Endothelial cell of umbilical vein (primary cell): ENCODE data around the gene VAV2. TPM values are rescaled to one million over a fixed set of nuclear protein-coding genes. Genes with fewer than 3 reads are reported as not detected.

Experiments used
- BruUV-seq: library from RNA; stranded (reverse); fragments of 400-500 nt; replicated peaks from 2 replicates; lab custom pipeline; 2021; lab: Mats Ljungman, UMichigan
- CTCF ChIA-PET: fragments of 300-600, 350-600 bp; sonication (Branson Sonifier 250); formaldehyde crosslinking; loops from one replicate; lab custom pipeline; 2021; ENCODE audit warnings: antibody characterized with exemption, inconsistent platforms; lab: Charles Lee
- POLR2A ChIA-PET: fragments of 300-600, 350-600 bp; sonication (Branson Sonifier 250); formaldehyde crosslinking; loops from one replicate; lab custom pipeline; 2021; ENCODE audit warnings: antibody characterized with exemption, inconsistent platforms; lab: Charles Lee
- DNase-seq: peaks from one replicate; pipeline ENCODE4 v3.0.0-alpha.2; 2011; ENCODE audit warnings: low read depth, low spot score
- FAIRE-seq: peaks from 2 replicates; lab custom pipeline; 2011; peaks lifted over from hg19 to GRCh38; lab: Jason Lieb, UNC
- H2AFZ ChIP-seq: 2 replicates; pipeline ENCODE4 v1.6.0; 2012; ENCODE audit warnings: low read depth, low read length, control low read depth, inconsistent platforms
- H3K27ac ChIP-seq: 2 replicates; pipeline ENCODE4 v1.5.1; 2011; ENCODE audit warnings: low read depth, mild to moderate bottlenecking, control low read depth, low read length, moderate library complexity; ENCODE audit not compliant: insufficient read depth
- H3K27me3 ChIP-seq, 2 experiments: 2 replicates each; pipeline versions ENCODE4 v1.6.0 to v1.6.1; 2011; ENCODE audit warnings: low read length in 2 of 2, mixed read lengths in 1 of 2; ENCODE audit not compliant: control insufficient read depth in 2 of 2, insufficient read depth in 2 of 2
- H3K36me3 ChIP-seq, 2 experiments: 2 replicates in 1 of 2; 3 replicates in 1 of 2; pipeline ENCODE4 v1.5.1; 2011; ENCODE audit warnings: low read length in 2 of 2, mild to moderate bottlenecking in 1 of 2, moderate library complexity in 1 of 2; ENCODE audit not compliant: control insufficient read depth in 2 of 2, insufficient read depth in 2 of 2; ENCODE audit errors: extremely low read depth in 1 of 2
- H3K4me1 ChIP-seq: 3 replicates; pipeline ENCODE4 v1.5.1; 2011; ENCODE audit warnings: mild to moderate bottlenecking, low read length; ENCODE audit not compliant: control insufficient read depth, insufficient read depth; ENCODE audit errors: extremely low read depth
- H3K4me2 ChIP-seq: 2 replicates; pipeline ENCODE4 v1.6.1; 2011; ENCODE audit warnings: low read length, control low read depth, mixed read lengths; ENCODE audit not compliant: insufficient read depth
- H3K4me3 ChIP-seq, 3 experiments: fragments of 200-600 bp in 1 of 3; sonication (generic), shearing (Covaris generic) in 1 of 3; replicated peaks in 1 of 3; 2 replicates each; pipeline ENCODE4 v1.5.1; 2011 to 2016; ENCODE audit warnings: control low read depth in 3 of 3, low read length in 3 of 3, mild to moderate bottlenecking in 2 of 3, inconsistent platforms in 1 of 3, low read depth in 1 of 3, moderate library complexity in 1 of 3; ENCODE audit not compliant: insufficient read depth in 1 of 3
- H3K79me2 ChIP-seq: 2 replicates; pipeline ENCODE4 v1.6.0; 2012; ENCODE audit warnings: low read length, inconsistent platforms; ENCODE audit not compliant: control insufficient read depth, insufficient read depth
- H3K9ac ChIP-seq: replicated peaks from 2 replicates; pipeline ENCODE3; 2011; ENCODE audit warnings: low read length, control low read depth; ENCODE audit not compliant: insufficient read depth; ENCODE audit errors: extremely low read depth
- H3K9me1 ChIP-seq: replicated peaks from 3 replicates; pipeline ENCODE4 v1.6.0; 2011; ENCODE audit warnings: mild to moderate bottlenecking, low read length; ENCODE audit not compliant: control insufficient read depth, insufficient read depth; ENCODE audit errors: extremely low read depth
- H3K9me3 ChIP-seq: replicated peaks from 2 replicates; pipeline ENCODE4 v1.5.1; 2012; ENCODE audit warnings: low read length, inconsistent platforms; ENCODE audit not compliant: control insufficient read depth, insufficient read depth
- H4K20me1 ChIP-seq: replicated peaks from 2 replicates; pipeline ENCODE3; 2011; ENCODE audit warnings: mild to moderate bottlenecking, low read length; ENCODE audit not compliant: control insufficient read depth, insufficient read depth; ENCODE audit errors: extremely low read depth
- EZH2 ChIP-seq: IDR thresholded peaks from 2 replicates; pipeline ENCODE4 v1.6.1; 2012; ENCODE audit warnings: borderline replicate concordance, low read depth, mild to moderate bottlenecking, moderate library complexity, low read length, inconsistent platforms; ENCODE audit not compliant: severe bottlenecking
- FOS ChIP-seq: IDR thresholded peaks from 2 replicates; pipeline ENCODE4 v1.6.1; 2011; ENCODE audit warnings: mild to moderate bottlenecking, low read length, moderate library complexity, borderline replicate concordance; ENCODE audit not compliant: insufficient read depth
- GATA2 ChIP-seq: IDR thresholded peaks from 2 replicates; pipeline ENCODE4 v1.7.0; 2011; ENCODE audit warnings: low read depth, mild to moderate bottlenecking, moderate library complexity, mixed read lengths, low read length; ENCODE audit not compliant: insufficient read length, insufficient read depth
- JUN ChIP-seq: IDR thresholded peaks from 2 replicates; pipeline ENCODE4 v1.6.1; 2011; ENCODE audit warnings: borderline replicate concordance, low read depth; ENCODE audit not compliant: insufficient read length, insufficient read depth
- MYC ChIP-seq: IDR thresholded peaks from one replicate; pipeline ENCODE4 v1.6.1; 2011; ENCODE audit warnings: mild to moderate bottlenecking, low read depth, low read length
- POLR2A ChIP-seq: IDR thresholded peaks from 2 replicates; pipeline ENCODE4 v1.6.1; 2012; ENCODE audit warnings: low read depth, mild to moderate bottlenecking, control low read depth, low read length
- POLR2AphosphoS5 ChIP-seq: IDR thresholded peaks from 2 replicates; pipeline ENCODE4 v1.6.1; 2012; ENCODE audit warnings: low read depth, mild to moderate bottlenecking, control low read depth, low read length, moderate library complexity; ENCODE audit not compliant: insufficient read depth
- dilution Hi-C: fragments of 300-500 bp; cut with MboI; formaldehyde crosslinking; loops from one replicate; pipeline ENCODE4 v1.15.0; 2019; ENCODE audit warnings: low sequenced_read_pairs; ENCODE audit not compliant: extremely low pct_ligation_motif_present
- intact Hi-C: fragments of 100-400 bp; cut with micrococcal nuclease; formaldehyde crosslinking; loops from one replicate; pipeline ENCODE4 v1.10.0; 2022
- polyA plus RNA-seq, 4 experiments: library from polyadenylated mRNA; depleted of rRNA in 3 of 4; stranded (reverse) in 3 of 4; unstranded in 1 of 4; fragments of >200 nt; gene quantifications; 2 replicates each; pipeline versions ENCODE4 v1.2.1 to v1.2.3, GENCODE V29; 2011 to 2012; ENCODE audit warnings: missing spikeins in 1 of 4
- total RNA-seq: library from RNA; stranded (reverse); gene quantifications from 2 replicates; pipeline ENCODE4 v1.2.3, GENCODE V29; 2021
- TF ChIP-seq, protein P1 (sequence below): IDR thresholded peaks from 2 replicates; pipeline ENCODE4 v1.6.1; 2011; ENCODE audit not compliant: insufficient read depth, insufficient read length

Gene VAV2
- total and polyA plus RNA-seq, 2 donors (not counting 3 experiments of a cell fraction or from before 2014, with no cell fraction given), result 10.6 to 30.6 TPM

DNA sequence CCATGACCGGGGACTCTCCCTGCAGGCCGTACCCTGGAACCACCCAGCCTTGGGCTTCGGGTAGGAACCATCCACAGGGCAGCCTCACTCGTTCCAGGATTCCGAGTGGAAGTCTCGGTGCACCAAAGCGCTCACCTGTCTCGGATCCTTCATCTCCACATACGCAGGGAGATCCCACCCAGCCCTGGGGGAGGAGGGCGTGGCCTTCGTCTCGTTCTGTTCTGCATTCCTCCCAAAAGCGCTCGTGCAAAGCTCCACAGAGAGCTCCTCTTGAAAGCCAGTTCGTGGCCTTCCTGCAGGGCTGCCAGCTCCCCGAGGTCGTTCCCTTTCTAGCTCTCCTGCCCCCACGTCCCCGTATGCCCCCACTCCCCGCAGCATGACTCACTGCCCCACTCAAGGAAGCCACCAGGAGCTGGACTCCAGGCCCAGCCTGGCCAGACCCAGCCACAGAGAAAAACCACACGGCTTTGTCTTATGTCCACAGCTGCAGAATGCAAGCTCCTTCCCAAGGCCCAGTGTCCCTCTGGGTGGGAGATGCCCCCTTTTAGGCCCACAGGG lies 189.0 kb downstream of the VAV2 start:
- no peak overlapping the region for H3K4me3 ChIP-seq
- H3K27ac ChIP-seq, result no peak overlapping the region
- H3K9ac ChIP-seq, result no peak overlapping the region
- H3K9me1 ChIP-seq, result no peaks in the 10 kb centered on the region
- no peaks in the 10 kb centered on the region for H3K9me3 ChIP-seq
- no peak for TF ChIP-seq JUN
- TF ChIP-seq POLR2AphosphoS5, result no peak
- no peak for TF ChIP-seq EZH2
- no peak for TF ChIP-seq FOS
- no TSS peak for BruUV-seq
- FAIRE-seq, result no peak
- CTCF ChIA-PET, result interaction anchor here (1.1 to 2.6 kb wide), 3 partner anchors 9 to 193 kb away, joined by 3 to 13 read pairs (median 7); no protein-coding TSS in a partner anchor
- H3K4me1 ChIP-seq, result no peaks in the 10 kb centered on the region
- POLR2A ChIA-PET, result no interaction called here
- H3K27me3 ChIP-seq, result no peaks in the 10 kb centered on the region
- H4K20me1 ChIP-seq, result no peaks in the 10 kb centered on the region
- no peak for DNase-seq
- H2AFZ ChIP-seq, result no peak overlapping the region
- H3K79me2 ChIP-seq, result no peaks in the 10 kb centered on the region
- intact Hi-C loops, result no loop called here
- dilution Hi-C loops, result no loop called here
- peaks cover 0 to 20% of the 10 kb centered on the region in 2 experiments for H3K36me3 ChIP-seq
- no peak overlapping the region for H3K4me2 ChIP-seq

DNA sequence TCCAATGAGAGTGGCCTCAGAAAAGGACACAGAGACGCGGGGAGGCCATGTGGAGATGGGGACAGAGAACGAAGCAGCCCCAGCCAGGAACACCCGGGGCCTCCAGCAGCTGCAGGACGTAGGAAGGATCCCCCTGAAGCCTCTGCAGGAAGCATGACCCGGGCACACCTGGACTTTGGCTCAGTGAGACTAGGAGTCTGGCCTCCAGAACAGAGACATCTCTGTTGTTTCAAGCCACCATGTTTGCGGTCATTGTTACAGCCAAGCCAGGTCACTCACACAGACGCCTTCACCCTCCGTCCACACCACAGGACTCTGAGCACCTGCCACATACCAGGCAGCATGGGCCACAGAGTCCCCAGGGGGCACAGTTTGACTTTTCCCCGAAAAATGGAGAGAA lies 190.4 kb downstream of the VAV2 start:
- DNase-seq, result no peak
- Histone ChIP-seq H3K9me1 (no peaks in the 10 kb centered on the region), H2AFZ (no peak overlapping the region), H3K27ac (no peak overlapping the region), H3K4me2 (no peak overlapping the region), H3K4me1 (no peaks in the 10 kb centered on the region), H3K79me2 (no peaks in the 10 kb centered on the region), H4K20me1 (no peaks in the 10 kb centered on the region), H3K36me3 (peaks cover 0 to 12% of the 10 kb centered on the region in 2 experiments), H3K9ac (no peak overlapping the region), H3K4me3 (no peak overlapping the region), H3K27me3 (no peaks in the 10 kb centered on the region), H3K9me3 (no peaks in the 10 kb centered on the region)
- intact Hi-C loops (no loop called here), dilution Hi-C loops (no loop called here)
- no peak for FAIRE-seq
- TF ChIP-seq GATA2, result no peak
- no peak for TF ChIP-seq EZH2
- no peak for TF ChIP-seq MYC
- TF ChIP-seq POLR2AphosphoS5, result no peak
- no peak for TF ChIP-seq FOS
- TF ChIP-seq, protein P1, sequence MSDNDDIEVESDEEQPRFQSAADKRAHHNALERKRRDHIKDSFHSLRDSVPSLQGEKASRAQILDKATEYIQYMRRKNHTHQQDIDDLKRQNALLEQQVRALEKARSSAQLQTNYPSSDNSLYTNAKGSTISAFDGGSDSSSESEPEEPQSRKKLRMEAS, result no peak
- no peak for TF ChIP-seq POLR2A
- TF ChIP-seq JUN, result no peak
- POLR2A ChIA-PET, result no interaction called here
- CTCF ChIA-PET, result no interaction called here
- no TSS peak for BruUV-seq
